Right renal cortex interstitium (tissue), 3 donors: ENCODE data around the gene IP6K3. TPM values are rescaled to one million over a fixed set of nuclear protein-coding genes. Genes with fewer than 3 reads are reported as not detected.

Experiments
- DNase-seq, 3 donors: peaks; one replicate each; pipeline ENCODE4 v3.0.0-alpha.2; 2013; ENCODE audit warnings: low read depth in 3 of 3, low spot score in 2 of 3
- polyA plus RNA-seq, 3 donors: library from polyadenylated mRNA; unstranded; fragments of 120-200 nt; gene quantifications; one replicate each; pipeline ENCODE4 v1.2.1, GENCODE V29; 2013; ENCODE audit not compliant: insufficient read length in 3 of 3

The IP6K3 gene
- polyA plus RNA-seq, 3 donors, result 0.69 to 1.1 (median 0.83) TPM

GRCh38 chr6:33761922-33762629 lies 15.4 kb upstream of the IP6K3 start:
- DNase-seq, result no peak

GRCh38 chr6:33761581-33761921 lies 14.8 kb upstream of the IP6K3 start:
- no peak for DNase-seq

- DNase-seq, result no peak
These were observed 13.4 kb upstream of the IP6K3 start for GRCh38 chr6:33759887-33760629.

GRCh38 chr6:33758815-33759216 lies 12.1 kb upstream of the IP6K3 start:
- no peak for DNase-seq

- DNase-seq, result no peak
These were observed 11.2 kb upstream of the IP6K3 start for GRCh38 chr6:33757906-33758305.

GRCh38 chr6:33757113-33757512 lies 10.4 kb upstream of the IP6K3 start:
- no peak for DNase-seq

GRCh38 chr6:33756211-33756954 lies 9.7 kb upstream of the IP6K3 start:
- DNase-seq, result no peak

- no peak for DNase-seq
These were observed 8.6 kb upstream of the IP6K3 start for GRCh38 chr6:33755070-33755869.

GRCh38 chr6:33754222-33754621 lies 7.5 kb upstream of the IP6K3 start:
- DNase-seq, result no peak

- no peak for DNase-seq
These were observed 5.9 kb upstream of the IP6K3 start for GRCh38 chr6:33752646-33753015.

GRCh38 chr6:33751771-33752645 lies 5.3 kb upstream of the IP6K3 start:
- DNase-seq, result no peak

GRCh38 chr6:33750244-33750991 lies 3.7 kb upstream of the IP6K3 start:
- DNase-seq, result no peak

- DNase-seq, result no peak
These were observed 2.7 kb upstream of the IP6K3 start for GRCh38 chr6:33749401-33749800.

- DNase-seq, result no peak
These were observed 2.1 kb upstream of the IP6K3 start for GRCh38 chr6:33748841-33749240.

- DNase-seq, result no peak
These were observed 1.1 kb upstream of the IP6K3 start for GRCh38 chr6:33747823-33748222.

GRCh38 chr6:33746036-33746600 lies 587 bp downstream of the IP6K3 start:
- no peak for DNase-seq

GRCh38 chr6:33745548-33745947 lies 1.2 kb downstream of the IP6K3 start:
- no peak for DNase-seq

- no peak for DNase-seq
These were observed 1.7 kb downstream of the IP6K3 start for GRCh38 chr6:33744895-33745546.
